PFSK-1 (cell line): Measurements from ENCODE around the gene CARTPT.

Experiments used
- POLR2AphosphoS5 ChIP-seq: IDR thresholded peaks from 2 replicates; pipeline ENCODE4 v1.6.1; 2012; ENCODE audit warnings: low read depth, mild to moderate bottlenecking, control low read depth, low read length, moderate library complexity
- REST ChIP-seq, 2 experiments: IDR thresholded peaks; 2 replicates each; pipeline versions ENCODE4 v1.6.1 to v1.8.0; 2011 to 2012; ENCODE audit warnings: low read depth in 2 of 2, low read length in 2 of 2, control low read depth in 1 of 2, inconsistent platforms in 1 of 2, mild to moderate bottlenecking in 1 of 2, moderate library complexity in 1 of 2; ENCODE audit not compliant: insufficient read depth in 1 of 2
- SIN3A ChIP-seq: IDR thresholded peaks from 2 replicates; pipeline ENCODE4 v1.6.1; 2012; ENCODE audit warnings: mild to moderate bottlenecking, low read length, moderate library complexity, borderline replicate concordance; ENCODE audit not compliant: insufficient read depth
- TAF1 ChIP-seq: IDR thresholded peaks from 2 replicates; pipeline ENCODE4 v1.6.1; 2012; ENCODE audit warnings: low read length, control low read depth, borderline replicate concordance; ENCODE audit not compliant: insufficient read depth

- TF ChIP-seq REST (IDR thresholded peaks at IDR 0.05; ENCODE audit: insufficient read depth in 1 of 2, low read depth in 2 of 2, low read length in 2 of 2) (no peak), POLR2AphosphoS5 (no peak), TAF1 (no peak), SIN3A (no peak)
Measured at GRCh38 chr5:71714911-71715310, 4.2 kb upstream of the CARTPT start.
